Neuronal stem cell (in vitro differentiated cells): Measurements from ENCODE around the gene CNNM2.
"Not testable (repeated sequence)": the region's sequence is repeated elsewhere in the genome, so short reads cannot be mapped to it uniquely, and the experiment has no call there.

Experiments
- DNase-seq: peaks from one replicate; pipeline ENCODE4 v3.0.0-alpha.2; 2013; ENCODE audit warnings: low spot score
- H2AFZ ChIP-seq: one replicate; pipeline ENCODE4 v1.6.1; 2013; ENCODE audit warnings: mild to moderate bottlenecking, low read length, inconsistent platforms
- H2AK5ac ChIP-seq: 2 replicates; pipeline ENCODE4 v1.6.1; 2013; ENCODE audit warnings: low read depth, mild to moderate bottlenecking, inconsistent platforms, low read length, moderate library complexity, mixed read lengths
- H2BK120ac ChIP-seq: 2 replicates; pipeline ENCODE4 v1.6.1; 2013; ENCODE audit warnings: low read depth, mild to moderate bottlenecking, inconsistent platforms, low read length, moderate library complexity, mixed read lengths
- H2BK12ac ChIP-seq: one replicate; pipeline ENCODE4 v1.6.1; 2013; ENCODE audit warnings: low read length, inconsistent platforms
- H2BK15ac ChIP-seq: 2 replicates; pipeline ENCODE4 v1.6.1; 2013; ENCODE audit warnings: mild to moderate bottlenecking, low read length, inconsistent platforms, mixed read lengths
- H2BK5ac ChIP-seq: one replicate; pipeline ENCODE4 v1.6.1; 2013; ENCODE audit warnings: inconsistent platforms, mild to moderate bottlenecking, low read length, moderate library complexity
- H3K14ac ChIP-seq: one replicate; pipeline ENCODE4 v1.6.1; 2013; ENCODE audit warnings: low read length, inconsistent platforms
- H3K18ac ChIP-seq: 2 replicates; pipeline ENCODE4 v1.6.1; 2013; ENCODE audit warnings: low read length, inconsistent platforms
- H3K23ac ChIP-seq: 2 replicates; pipeline ENCODE4 v1.6.1; 2013; ENCODE audit warnings: low read depth, mild to moderate bottlenecking, mixed read lengths, low read length, inconsistent platforms; ENCODE audit not compliant: poor library complexity
- H3K27ac ChIP-seq: replicated peaks from 3 replicates; pipeline ENCODE4 v1.5.1; 2013; ENCODE audit warnings: low read length, inconsistent platforms
- H3K27me3 ChIP-seq, 3 experiments: 2 replicates each; pipeline ENCODE4 v1.6.1; 2013; ENCODE audit warnings: low read length in 3 of 3, mild to moderate bottlenecking in 2 of 3, inconsistent platforms in 1 of 3, low read depth in 1 of 3, mixed read lengths in 1 of 3, moderate library complexity in 1 of 3; ENCODE audit not compliant: control insufficient read depth in 3 of 3, insufficient read depth in 3 of 3
- H3K36me3 ChIP-seq, 2 donors: replicated peaks in 1 of 2; 2 replicates each; pipeline ENCODE4 v1.6.1; 2013; ENCODE audit warnings: low read length in 2 of 2; ENCODE audit not compliant: control insufficient read depth in 2 of 2, insufficient read depth in 2 of 2
- H3K4ac ChIP-seq: 2 replicates; pipeline ENCODE4 v1.6.1; 2013; ENCODE audit warnings: inconsistent platforms, mild to moderate bottlenecking, low read length, moderate library complexity
- H3K4me1 ChIP-seq, 2 donors: 1 replicate in 1 of 2; 2 replicates in 1 of 2; pipeline ENCODE4 v1.6.1; 2013; ENCODE audit warnings: low read length in 2 of 2, low read depth in 1 of 2; ENCODE audit not compliant: control insufficient read depth in 2 of 2, insufficient read depth in 1 of 2
- H3K4me2 ChIP-seq: one replicate; pipeline ENCODE4 v1.6.1; 2013; ENCODE audit warnings: mild to moderate bottlenecking, low read length, inconsistent platforms; ENCODE audit not compliant: insufficient read depth, poor library complexity, severe bottlenecking
- H3K4me3 ChIP-seq, 2 donors: 2 replicates each; pipeline ENCODE4 v1.5.1; 2013; ENCODE audit warnings: low read length in 2 of 2, mild to moderate bottlenecking in 2 of 2, inconsistent platforms in 1 of 2, moderate library complexity in 1 of 2
- H3K79me1 ChIP-seq: one replicate; pipeline ENCODE4 v1.6.1; 2013; ENCODE audit warnings: low read depth, mild to moderate bottlenecking, inconsistent platforms, low read length, moderate library complexity
- H3K9ac ChIP-seq: one replicate; pipeline ENCODE4 v1.6.1; 2013; ENCODE audit warnings: mild to moderate bottlenecking, low read depth, low read length, inconsistent platforms; ENCODE audit not compliant: poor library complexity
- H3K9me3 ChIP-seq, 2 donors: replicated peaks in 1 of 2; 2 replicates each; pipeline versions ENCODE3 to v1.6.1; 2013; ENCODE audit warnings: low read length in 2 of 2, mild to moderate bottlenecking in 2 of 2, inconsistent platforms in 1 of 2, low read depth in 1 of 2, mixed read lengths in 1 of 2, moderate library complexity in 1 of 2; ENCODE audit not compliant: control insufficient read depth in 2 of 2, insufficient read depth in 1 of 2
- H4K8ac ChIP-seq: one replicate; pipeline ENCODE4 v1.6.1; 2013; ENCODE audit warnings: low read depth, mild to moderate bottlenecking, inconsistent platforms, low read length, moderate library complexity
- H4K91ac ChIP-seq: one replicate; pipeline ENCODE4 v1.6.1; 2013; ENCODE audit warnings: low read length, low read depth, mild to moderate bottlenecking, inconsistent platforms; ENCODE audit not compliant: poor library complexity
- WGBS, 2 donors: extraction: QIAGEN DNeasy Blood & Tissue Kit; methylation state at CpG; one replicate each; pipeline ENCODE4 v1.1.7; 2013; ENCODE audit warnings: missing lambda C conversion rate in 2 of 2, mixed read lengths in 1 of 2; ENCODE audit not compliant: insufficient read length in 2 of 2, insufficient replicate concordance in 1 of 2; ENCODE audit errors: extremely low coverage in 2 of 2; 5-methylcytosine and 5-hydroxymethylcytosine counted together

CNNM2 gene

DNA sequence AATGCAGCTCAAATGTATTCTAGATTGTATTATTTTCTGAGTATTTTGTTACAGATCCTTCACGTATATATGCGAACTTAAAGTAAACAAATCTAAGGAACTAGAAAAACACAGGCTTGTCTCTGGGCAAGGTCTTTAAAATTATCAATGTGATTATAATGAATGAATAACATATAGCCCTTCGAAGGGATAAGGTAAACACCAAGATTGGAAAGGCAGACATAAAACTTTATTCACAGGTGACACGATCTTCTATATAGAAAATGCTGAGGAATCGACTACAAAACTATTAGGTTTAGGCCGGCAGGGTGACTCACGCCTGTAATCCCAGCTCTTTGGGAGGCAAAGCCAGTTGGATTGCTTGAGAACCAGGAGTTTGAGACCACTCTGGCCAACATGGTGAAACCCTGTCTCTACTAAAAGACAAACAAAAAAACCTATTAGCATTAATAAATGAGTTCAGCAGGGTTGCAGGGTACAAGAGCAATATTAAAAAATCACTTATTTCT is 80.4 kb downstream of the CNNM2 start:
- no peak overlapping the region for H2BK15ac ChIP-seq
- H2BK12ac ChIP-seq, result no peak overlapping the region
- no peak overlapping the region for H3K27ac ChIP-seq
- H4K8ac ChIP-seq, result no peak overlapping the region
- WGBS, 2 donors, result no CpG with 5 or more reads among the region's 7 CpGs
- no peak overlapping the region for H3K18ac ChIP-seq
- H4K91ac ChIP-seq, result no peak overlapping the region
- no peak overlapping the region for H2BK5ac ChIP-seq
- no peaks in the 10 kb centered on the region for H3K27me3 ChIP-seq
- H3K79me1 ChIP-seq, result no peaks in the 10 kb centered on the region
- H3K4ac ChIP-seq, result no peak overlapping the region
- no peak overlapping the region for H3K14ac ChIP-seq
- H3K4me1 ChIP-seq, result peaks cover 0 to 2% of the 10 kb centered on the region in 2 donors
- H2BK120ac ChIP-seq, result no peak overlapping the region
- no peak for DNase-seq
- no peaks in the 10 kb centered on the region for H3K36me3 ChIP-seq
- no peak overlapping the region for H3K9ac ChIP-seq
- no peak overlapping the region for H3K4me3 ChIP-seq
- H3K9me3 ChIP-seq, result no peaks in the 10 kb centered on the region
- no peak overlapping the region for H2AK5ac ChIP-seq
- H2AFZ ChIP-seq, result no peak overlapping the region
- H3K23ac ChIP-seq, result no peak overlapping the region
- H3K4me2 ChIP-seq, result no peak overlapping the region

GRCh38 chr10:103000050-103000449 is 82.0 kb downstream of the CNNM2 start:
- H3K9me3 ChIP-seq, H3K36me3 ChIP-seq, H2BK12ac ChIP-seq, H2BK15ac ChIP-seq, H2AK5ac ChIP-seq, H3K4me3 ChIP-seq, H3K4me2 ChIP-seq, H3K18ac ChIP-seq, H2AFZ ChIP-seq, H3K9ac ChIP-seq, H4K8ac ChIP-seq, H4K91ac ChIP-seq, H3K4me1 ChIP-seq, H3K79me1 ChIP-seq, H3K27me3 ChIP-seq, H2BK120ac ChIP-seq, H3K14ac ChIP-seq, H3K27ac ChIP-seq, H3K23ac ChIP-seq, DNase-seq, H2BK5ac ChIP-seq, H3K4ac ChIP-seq: not testable (repeated sequence)
- WGBS, 2 donors, result no CpG with 5 or more reads among the region's 7 CpGs

DNA sequence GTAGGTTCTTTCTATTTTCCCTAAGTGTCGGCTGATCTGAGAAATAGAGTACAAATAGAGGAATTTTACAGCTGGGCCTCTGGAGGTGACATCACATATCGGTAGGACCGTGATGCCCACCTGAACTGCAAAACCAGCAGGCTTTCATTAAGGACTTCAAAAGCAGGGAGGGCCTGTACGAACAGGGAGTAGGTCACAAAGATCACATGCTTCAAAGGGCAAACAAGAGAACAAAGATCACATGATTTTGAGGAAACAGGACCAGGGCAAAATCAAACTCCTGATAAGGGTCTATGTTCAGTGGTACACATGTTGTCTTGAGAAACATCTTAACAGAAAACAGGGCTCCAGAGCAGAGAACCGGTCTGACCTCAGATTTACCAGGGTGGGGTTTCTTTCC is 88.9 kb downstream of the CNNM2 start:
- Histone ChIP-seq H3K23ac (no peak overlapping the region), H4K8ac (no peak overlapping the region), H4K91ac (no peak overlapping the region), H3K27ac (no peak overlapping the region), H3K36me3 (no peaks in the 10 kb centered on the region), H2AK5ac (no peak overlapping the region), H2AFZ (no peak overlapping the region), H3K4ac (no peak overlapping the region), H3K9ac (no peak overlapping the region), H2BK5ac (no peak overlapping the region), H3K9me3 (peaks cover 3 to 8% of the 10 kb centered on the region in 2 donors), H3K4me3 (no peak overlapping the region), H3K4me2 (no peak overlapping the region), H2BK15ac (no peak overlapping the region), H3K27me3 (no peaks in the 10 kb centered on the region), H3K79me1 (no peaks in the 10 kb centered on the region), H2BK12ac (no peak overlapping the region), H3K14ac (no peak overlapping the region), H2BK120ac (no peak overlapping the region), H3K18ac (no peak overlapping the region), H3K4me1 (no peaks in the 10 kb centered on the region)
- no peak for DNase-seq
- WGBS, 2 donors, result no CpG with 5 or more reads among the region's 5 CpGs

DNA sequence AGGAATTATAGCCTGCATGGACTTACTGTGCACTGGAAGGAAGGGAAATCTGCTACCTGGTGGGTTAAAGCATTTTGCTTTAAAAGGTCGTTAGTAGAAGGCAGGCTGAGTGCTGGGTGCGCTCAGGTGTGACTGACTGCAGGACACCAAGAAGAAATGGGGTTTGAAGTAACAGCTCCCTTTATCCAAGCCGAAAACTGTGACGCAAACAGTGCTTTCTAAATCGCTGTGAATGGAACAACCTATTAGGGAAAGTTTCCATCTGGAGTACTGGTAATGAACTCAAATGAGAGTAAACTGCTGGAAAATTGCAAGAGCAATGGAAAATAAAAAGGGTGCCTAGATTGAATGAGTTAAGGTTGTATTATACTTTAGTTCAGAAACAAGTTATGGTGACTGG is 95.3 kb downstream of the CNNM2 start:
- WGBS, 2 donors, result no CpG with 5 or more reads among the region's 5 CpGs
- H3K4me1 ChIP-seq, result peaks cover 0 to 5% of the 10 kb centered on the region in 2 donors
- no peak for DNase-seq

More for the DNA sequence above, 95.3 kb downstream of the CNNM2 start:
- H2BK15ac ChIP-seq, result no peak overlapping the region
- H3K4ac ChIP-seq, result no peak overlapping the region
- H3K14ac ChIP-seq, result no peak overlapping the region
- H4K8ac ChIP-seq, result no peak overlapping the region
- no peak overlapping the region for H3K27ac ChIP-seq
- no peak overlapping the region for H3K4me2 ChIP-seq
- H3K9me3 ChIP-seq, result no peaks in the 10 kb centered on the region
- H2BK5ac ChIP-seq, result no peak overlapping the region
- H3K9ac ChIP-seq, result no peak overlapping the region
- H2AK5ac ChIP-seq, result no peak overlapping the region
- no peak overlapping the region for H3K18ac ChIP-seq
- H3K23ac ChIP-seq, result no peak overlapping the region
- H4K91ac ChIP-seq, result no peak overlapping the region
- H3K27me3 ChIP-seq, result no peaks in the 10 kb centered on the region
- no peak overlapping the region for H2AFZ ChIP-seq
- H3K4me3 ChIP-seq, result no peak overlapping the region
- no peaks in the 10 kb centered on the region for H3K36me3 ChIP-seq
- no peak overlapping the region for H2BK12ac ChIP-seq
- no peaks in the 10 kb centered on the region for H3K79me1 ChIP-seq
- H2BK120ac ChIP-seq, result no peak overlapping the region
